Activated CD8-positive, alpha-beta T cell treated with anti-CD3 and anti-CD28 coated beads for 36 hours (primary cell): Measurements from ENCODE around the gene HOXB9. TPM values are rescaled to one million over a fixed set of nuclear protein-coding genes. Genes with fewer than 3 reads are reported as not detected.

ENCODE experiments used
- ATAC-seq: fragments of 200-7000 bp; cut with Tn5 transposase; one replicate; pipeline ENCODE4 v1.10.0; 2021; ENCODE audit warnings: mild to moderate bottlenecking, moderate library complexity
- CTCF ChIA-PET: fragments of 350-600 bp; sonication (Branson Sonifier 250); formaldehyde crosslinking; loops from one replicate; lab custom pipeline; 2021; ENCODE audit warnings: antibody characterized with exemption; lab: Charles Lee
- POLR2A ChIA-PET: fragments of 350-600 bp; sonication (Branson Sonifier 250); formaldehyde crosslinking; loops from one replicate; lab custom pipeline; 2021; ENCODE audit warnings: antibody characterized with exemption; lab: Charles Lee
- DNase-seq: peaks from one replicate; pipeline ENCODE4 v3.0.0-alpha.2; 2020
- H3K27ac Mint-ChIP-seq: one replicate; pipeline ENCODE4 v1.8.0; 2021; ENCODE audit warnings: mild to moderate bottlenecking, mixed read lengths
- H3K27me3 Mint-ChIP-seq: one replicate; pipeline ENCODE4 v1.8.0; 2021; ENCODE audit warnings: mixed read lengths
- H3K36me3 Mint-ChIP-seq: one replicate; pipeline ENCODE4 v1.8.0; 2021; ENCODE audit warnings: low read depth, mixed read lengths
- H3K4me1 Mint-ChIP-seq: one replicate; pipeline ENCODE4 v1.8.0; 2021; ENCODE audit warnings: low read depth, mixed read lengths
- H3K4me3 Mint-ChIP-seq: one replicate; pipeline ENCODE4 v1.8.0; 2021; ENCODE audit warnings: mild to moderate bottlenecking, moderate library complexity, mixed read lengths
- H3K9me3 Mint-ChIP-seq: one replicate; pipeline ENCODE4 v1.8.0; 2021; ENCODE audit warnings: mixed read lengths
- CTCF ChIP-seq: fragments of 200-600 bp; IDR thresholded peaks from one replicate; pipeline ENCODE4 v1.8.0; 2022; ENCODE audit warnings: antibody characterized with exemption, mild to moderate bottlenecking
- intact Hi-C: fragments of 100-400 bp; cut with micrococcal nuclease; formaldehyde crosslinking; loops from one replicate; pipeline ENCODE4 v1.10.0; 2022
- total RNA-seq, 2 experiments: library from RNA; stranded (reverse); gene quantifications; one replicate each; pipeline ENCODE4 v1.2.3, GENCODE V29; 2021

HOXB9 gene
- total RNA-seq, 2 experiments from 2014 or later, result 6.9 to 7.0 TPM

DNA sequence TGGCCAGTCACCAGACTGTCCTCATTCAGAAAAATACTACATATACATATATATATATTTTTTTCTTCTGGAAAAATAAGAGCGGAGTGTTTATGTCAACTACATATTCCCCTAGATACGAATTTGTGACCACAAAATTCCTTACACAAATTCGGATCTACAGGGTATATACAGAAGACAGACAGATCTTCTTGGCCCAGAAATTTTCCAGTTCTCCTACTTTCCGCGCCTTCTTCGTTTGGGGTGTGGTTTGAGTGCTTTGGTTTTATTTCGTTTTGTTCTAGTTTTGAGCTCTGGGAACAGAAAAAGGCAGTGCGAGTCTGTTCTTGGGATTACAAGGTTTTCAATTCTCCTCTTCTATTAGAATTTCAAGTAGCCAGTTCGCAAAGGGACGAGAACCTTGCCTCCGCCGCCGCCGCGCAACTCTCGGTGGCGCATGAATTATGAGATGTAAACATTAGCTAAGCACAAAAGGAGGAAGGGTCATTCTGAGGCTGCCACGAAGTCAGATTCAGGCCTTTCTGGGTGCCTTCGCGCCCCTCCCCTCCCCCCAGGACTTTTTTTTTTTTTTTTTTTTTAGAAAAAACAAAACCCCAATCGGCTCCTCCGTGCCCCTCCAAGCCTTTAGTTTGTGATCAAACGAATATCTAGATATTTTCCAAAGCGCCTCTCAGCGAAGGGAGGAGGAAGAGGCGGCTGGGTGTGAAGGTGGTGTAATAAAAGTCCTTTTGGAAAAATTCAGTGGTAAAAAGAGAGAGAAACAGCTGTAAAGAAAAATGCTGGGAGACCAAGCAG, 46.2 kb downstream of the HOXB9 start:
- ChIA-PET POLR2A (no interaction called here), CTCF (interaction anchor here (0.8 to 1.2 kb wide), 3 partner anchors 33 to 316 kb away, joined by 3 read pairs; no protein-coding TSS in a partner anchor)
- peak overlapping the region; percentile 85 for H3K4me3 Mint-ChIP-seq
- H3K27me3 Mint-ChIP-seq, result peaks cover 59% of the 10 kb centered on the region
- no peak for DNase-seq
- H3K4me1 Mint-ChIP-seq, result peaks cover 41% of the 10 kb centered on the region
- H3K9me3 Mint-ChIP-seq, result no peaks in the 10 kb centered on the region
- no peak for TF ChIP-seq CTCF
- intact Hi-C loops, result no loop called here
- H3K36me3 Mint-ChIP-seq, result no peaks in the 10 kb centered on the region
- no peak for ATAC-seq
- no peak overlapping the region for H3K27ac Mint-ChIP-seq

- intact Hi-C loops, result no loop called here
- DNase-seq (no peak), ATAC-seq (no peak)
- Mint-ChIP-seq H3K4me3 (peak overlapping the region; percentile 85), H3K36me3 (no peaks in the 10 kb centered on the region), H3K4me1 (peaks cover 40% of the 10 kb centered on the region), H3K27me3 (peaks cover 54% of the 10 kb centered on the region), H3K27ac (no peak overlapping the region), H3K9me3 (no peaks in the 10 kb centered on the region)
- TF ChIP-seq CTCF, result no peak
- CTCF ChIA-PET, result interaction anchor here (1.1 to 1.9 kb wide), 4 partner anchors 14 to 227 kb away, joined by 3 to 6 read pairs (median 3); partner anchors contain the start of gene HOXB5
- POLR2A ChIA-PET, result interaction anchor here (1.1 kb wide), 1 partner anchor 66 kb away, joined by 4 read pairs; no protein-coding TSS in a partner anchor
These were observed 46.7 kb downstream of the HOXB9 start for GRCh38 chr17:48579471-48579759.

- intact Hi-C loops, result no loop called here
- H3K4me1 Mint-ChIP-seq, result peaks cover 40% of the 10 kb centered on the region
- ATAC-seq (peak; percentile 63), DNase-seq (peak; percentile 35)
- no peaks in the 10 kb centered on the region for H3K36me3 Mint-ChIP-seq
- H3K27ac Mint-ChIP-seq, result peak overlapping the region; percentile 69
- peaks cover 48% of the 10 kb centered on the region for H3K27me3 Mint-ChIP-seq
- H3K4me3 Mint-ChIP-seq, result peak overlapping the region; percentile 85
- no peak for TF ChIP-seq CTCF
- POLR2A ChIA-PET, result interaction anchor here (1.0 to 1.3 kb wide), 3 partner anchors 9 to 65 kb away, joined by 3 to 4 read pairs (median 3); no protein-coding TSS in a partner anchor
- H3K9me3 Mint-ChIP-seq, result no peaks in the 10 kb centered on the region
- CTCF ChIA-PET, result interaction anchor here (1.1 to 1.9 kb wide), 2 partner anchors 14 to 226 kb away, joined by 3 to 6 read pairs; partner anchors contain the start of gene HOXB5
These were observed 47.3 kb downstream of the HOXB9 start for GRCh38 chr17:48578616-48579470.

GRCh38 chr17:48577946-48578615, 48.1 kb downstream of the HOXB9 start, which contains the start of gene HOXB4:
HOXB4 (minus strand) TSS chr17:48578350; CDS start chr17:48578319, 31 bp downstream.
- CTCF ChIA-PET, result interaction anchor here (1.0 to 1.9 kb wide), 3 partner anchors 15 to 227 kb away, joined by 3 to 6 read pairs (median 3); partner anchors contain the start of gene HOXB5
- H3K27me3 Mint-ChIP-seq, result peaks cover 42% of the 10 kb centered on the region
- peak within 1 kb of the TSS; percentile 72 for H3K27ac Mint-ChIP-seq
- DNase-seq (peak; percentile 84), ATAC-seq (peak; percentile 76)
- intact Hi-C loops, result no loop called here
- peak within 1 kb of the TSS; percentile 85 for H3K4me3 Mint-ChIP-seq
- no peaks in the 10 kb centered on the region for H3K9me3 Mint-ChIP-seq
- POLR2A ChIA-PET, result interaction anchor here (1.0 to 1.9 kb wide), 4 partner anchors 10 to 64 kb away, joined by 3 to 5 read pairs (median 4); no protein-coding TSS in a partner anchor
- H3K36me3 Mint-ChIP-seq, result no peaks in the 10 kb centered on the region
- TF ChIP-seq CTCF, result no peak
- H3K4me1 Mint-ChIP-seq, result peaks cover 40% of the 10 kb centered on the region
